Measurements from ENCODE around the gene ESPNL.

GRCh38 chr2:238168196-238169047 is 68.3 kb downstream of the ESPNL start:
- no peak for TF ChIP-seq GATA3 (IDR thresholded peaks at IDR 0.05; ENCODE audit: low read depth, low read length)
- TF ChIP-seq GATA2 (IDR thresholded peaks at IDR 0.05; ENCODE audit: low read depth, low read length) = no peak
